NCI-H1048 (cell line): Measurements from ENCODE around the gene NCOR2.

Experiments used
- DNase-seq: peaks from one replicate; lab custom pipeline; 2025; lab: John Stamatoyannopoulos, UW

The NCOR2 gene

GRCh38 chr12:124566997-124567672, at the start of gene NCOR2:
Gene NCOR2, minus strand, starts transcription at chr12:124567612. Its CDS starts 72,361 bp downstream, at chr12:124495251.
- DNase-seq = no peak

GRCh38 chr12:124616394-124617221, 49.2 kb upstream of the NCOR2 start:
- DNase-seq = no peak

- no peak for DNase-seq
These were observed 47.3 kb upstream of the NCOR2 start for GRCh38 chr12:124614512-124615292.

- DNase-seq = no peak
These were observed 45.8 kb upstream of the NCOR2 start for GRCh38 chr12:124613151-124613585.

GRCh38 chr12:124612410-124612680, 44.9 kb upstream of the NCOR2 start:
- no peak for DNase-seq

- DNase-seq = no peak
These were observed 44.4 kb upstream of the NCOR2 start for GRCh38 chr12:124611559-124612409.

- no peak for DNase-seq
These were observed 43.5 kb upstream of the NCOR2 start for GRCh38 chr12:124610629-124611558.

GRCh38 chr12:124610021-124610612, 42.7 kb upstream of the NCOR2 start:
- DNase-seq = no peak

- DNase-seq = peak; percentile 42
These were observed 41.9 kb upstream of the NCOR2 start for GRCh38 chr12:124609041-124609989.

GRCh38 chr12:124608450-124608870, 41.0 kb upstream of the NCOR2 start:
- no peak for DNase-seq

GRCh38 chr12:124607681-124608425, 40.4 kb upstream of the NCOR2 start:
- DNase-seq = no peak

GRCh38 chr12:124605883-124606774, 38.7 kb upstream of the NCOR2 start:
- DNase-seq = no peak

- no peak for DNase-seq
These were observed 37.9 kb upstream of the NCOR2 start for GRCh38 chr12:124605150-124605882.

GRCh38 chr12:124604264-124604680, 36.9 kb upstream of the NCOR2 start:
- DNase-seq = no peak

- DNase-seq = no peak
These were observed 36.4 kb upstream of the NCOR2 start for GRCh38 chr12:124603831-124604251.

- DNase-seq = no peak
These were observed 35.7 kb upstream of the NCOR2 start for GRCh38 chr12:124603100-124603541.
